NK-92 treated with Interleukin-12 subunit alpha and Interleukin-12 subunit beta, amount 100 ng/mL, for 24 hours (cell line): ENCODE data around the gene HERC6.
"Not testable (repeated sequence)": the region's sequence is repeated elsewhere in the genome, so short reads cannot be mapped to it uniquely, and the experiment has no call there.

ENCODE experiments used
- DNase-seq: peaks from one replicate; lab custom pipeline; 2025; lab: John Stamatoyannopoulos, UW

The HERC6 gene

DNA sequence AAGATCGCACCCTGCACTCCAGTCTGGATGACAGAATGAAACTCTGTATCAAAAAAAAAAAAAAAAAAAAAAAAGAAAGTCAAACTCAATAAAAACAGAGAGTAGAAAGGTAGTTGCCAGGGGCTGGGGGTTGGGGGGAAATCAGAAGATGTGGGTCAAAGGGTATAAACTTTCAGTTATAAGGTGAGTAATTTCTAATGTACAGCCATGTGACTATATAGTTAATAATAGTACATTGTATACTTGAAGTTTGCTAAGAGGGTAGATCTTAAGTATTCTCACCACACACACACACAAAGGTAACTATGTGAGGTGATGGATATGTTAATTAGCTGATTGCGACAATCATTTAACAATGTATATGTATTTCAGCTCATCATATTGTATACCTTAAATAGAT is 11.5 kb downstream of the HERC6 start:
- DNase-seq: no peak

GRCh38 chr4:88391703-88392102 is 13.1 kb downstream of the HERC6 start:
- no peak for DNase-seq

DNA sequence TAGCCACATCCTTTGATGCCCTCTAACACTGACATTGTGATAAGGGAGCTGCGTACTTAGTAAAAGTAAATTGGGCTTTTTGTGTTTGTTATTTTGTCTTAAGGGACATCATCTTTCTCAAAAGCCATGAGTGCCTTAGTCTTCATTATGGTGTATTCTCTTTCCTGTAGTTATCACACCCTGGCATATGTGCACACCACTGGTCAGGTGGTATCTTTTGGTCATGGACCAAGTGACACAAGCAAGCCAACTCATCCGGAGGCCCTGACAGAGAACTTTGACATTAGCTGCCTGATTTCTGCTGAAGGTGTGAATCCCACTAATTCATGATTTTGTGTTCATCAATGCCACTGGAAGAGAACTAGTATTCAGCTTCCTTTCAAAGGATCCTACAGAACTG is 18.0 kb downstream of the HERC6 start:
- DNase-seq: no peak

DNA sequence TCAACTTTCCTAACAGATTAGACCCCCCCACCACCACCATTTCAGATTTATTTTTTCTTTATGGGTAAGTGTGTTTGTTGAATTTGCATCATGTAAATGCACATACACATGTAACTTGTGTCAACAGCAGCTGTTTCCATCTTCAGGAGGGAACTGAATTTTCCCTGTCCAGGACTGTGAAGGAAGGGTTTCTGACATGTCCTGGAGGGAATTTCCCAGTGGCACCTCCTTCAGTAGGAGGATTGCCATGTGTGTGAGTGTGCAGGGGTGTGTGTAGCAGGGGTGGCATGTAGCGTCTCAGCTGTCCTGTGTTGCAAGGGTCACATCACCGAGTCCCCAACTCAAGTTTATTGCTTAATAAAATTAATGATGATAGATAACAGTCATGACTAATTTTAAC is 19.7 kb downstream of the HERC6 start:
- DNase-seq: no peak

GRCh38 chr4:88409206-88409605 is 30.6 kb downstream of the HERC6 start:
- DNase-seq: no peak

GRCh38 chr4:88409789-88410188 is 31.1 kb downstream of the HERC6 start:
- DNase-seq: no peak

DNA sequence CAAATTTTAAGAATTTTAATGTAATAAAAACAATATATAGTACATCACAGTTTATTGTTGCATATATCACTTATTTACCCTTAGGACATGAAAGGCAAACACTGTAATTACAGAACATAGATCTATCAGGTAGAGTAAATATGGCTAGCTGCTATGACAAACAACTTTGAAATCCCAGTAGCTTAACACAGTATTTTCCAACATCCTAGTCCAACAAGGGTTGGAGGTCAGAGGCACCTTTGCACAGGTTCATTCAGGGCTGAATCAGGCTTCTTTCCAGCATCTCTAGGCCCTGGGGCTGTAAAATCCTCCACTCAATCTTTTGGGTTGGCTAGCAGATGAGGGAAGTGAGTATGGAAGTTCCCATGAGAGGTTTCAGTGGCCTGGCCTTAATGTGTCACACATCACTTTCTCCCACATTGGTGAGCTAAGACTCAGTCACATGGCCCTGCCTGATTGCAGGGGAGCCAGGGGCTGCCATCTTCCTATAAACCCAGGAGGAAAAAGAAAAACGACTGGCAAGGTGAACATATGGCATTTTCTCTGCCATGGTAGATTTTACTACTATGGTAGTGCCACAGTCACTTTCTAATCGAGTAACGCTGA is 32.9 kb downstream of the HERC6 start:
- DNase-seq: no peak

DNA sequence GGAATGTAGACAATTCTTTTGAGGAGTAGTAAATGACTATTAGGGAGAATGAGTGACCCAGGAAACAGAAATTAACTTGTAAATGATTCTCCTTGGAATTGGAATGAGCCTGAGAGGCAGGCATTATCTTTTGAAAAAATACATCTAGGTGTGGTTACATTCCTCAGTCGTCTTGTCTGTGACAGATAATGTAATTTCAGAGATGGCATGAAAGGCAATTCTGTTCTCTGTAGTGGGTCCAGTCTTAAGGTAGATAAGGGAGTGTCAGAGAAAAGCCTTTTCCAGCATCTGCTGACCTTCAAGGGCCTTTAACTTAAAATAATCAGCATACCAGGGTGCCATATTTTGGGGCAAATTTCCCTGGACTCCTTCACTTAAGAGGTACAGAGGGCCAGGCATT is 35.1 kb downstream of the HERC6 start:
- no peak for DNase-seq

DNA sequence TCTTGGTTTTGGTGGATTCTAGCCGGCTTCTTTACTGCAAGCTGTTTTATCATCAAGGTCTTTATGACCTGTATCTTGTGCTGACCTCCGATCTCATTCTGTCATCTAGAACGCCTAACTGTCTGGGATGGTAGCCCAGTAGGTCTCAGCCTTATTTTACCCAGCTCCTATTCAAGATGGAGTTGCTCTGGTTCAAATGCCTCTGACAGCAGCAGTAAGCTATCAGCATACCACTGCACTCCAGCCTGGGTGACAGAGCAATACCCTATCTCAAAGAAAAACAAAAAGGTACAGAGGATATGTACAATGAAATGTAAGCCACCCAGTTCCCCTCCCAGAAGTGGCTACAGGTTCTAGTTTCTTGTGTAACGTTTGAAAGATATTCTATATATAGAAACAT is 36.1 kb downstream of the HERC6 start:
- no peak for DNase-seq

GRCh38 chr4:88415982-88416381 is 37.3 kb downstream of the HERC6 start:
- DNase-seq: no peak

DNA sequence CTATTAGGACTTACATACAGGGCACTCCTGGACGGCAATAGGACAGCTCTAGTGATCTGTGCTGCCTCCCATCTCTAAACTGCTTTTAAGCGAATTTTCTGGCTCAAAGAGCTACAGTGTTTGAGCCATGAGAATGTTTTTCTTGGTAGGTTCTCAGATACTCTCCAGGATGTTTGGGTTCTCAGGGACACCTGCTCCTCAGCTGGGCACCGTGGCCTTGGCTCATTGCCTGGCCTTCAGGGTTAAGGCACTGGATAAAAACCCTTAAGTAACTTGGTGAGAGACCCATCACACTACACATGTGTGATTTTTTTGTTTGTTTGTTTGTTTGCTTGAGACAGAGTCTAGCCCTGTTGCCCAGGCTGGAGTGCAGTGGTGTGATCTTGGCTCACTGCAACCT is 39.8 kb downstream of the HERC6 start:
- no peak for DNase-seq

DNA sequence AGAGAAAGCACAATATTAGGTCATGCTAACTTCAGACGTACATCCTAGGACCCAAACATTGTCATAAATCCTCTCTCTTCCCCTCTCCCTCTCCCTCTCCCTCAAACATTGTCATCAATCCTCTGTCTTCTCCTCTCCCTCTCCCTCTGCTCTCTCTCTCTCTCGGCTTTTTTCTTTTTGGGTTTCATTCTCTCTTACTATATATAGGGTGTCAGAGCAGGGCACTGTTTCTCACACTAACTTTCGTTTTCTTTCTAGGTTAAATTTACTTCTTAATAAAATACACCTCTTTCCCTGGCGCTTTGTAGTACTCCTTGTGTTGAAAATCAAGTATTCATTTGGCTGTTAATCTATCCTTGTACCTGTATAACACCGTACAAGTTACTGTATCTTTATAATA is 41.2 kb downstream of the HERC6 start:
- no peak for DNase-seq

DNA sequence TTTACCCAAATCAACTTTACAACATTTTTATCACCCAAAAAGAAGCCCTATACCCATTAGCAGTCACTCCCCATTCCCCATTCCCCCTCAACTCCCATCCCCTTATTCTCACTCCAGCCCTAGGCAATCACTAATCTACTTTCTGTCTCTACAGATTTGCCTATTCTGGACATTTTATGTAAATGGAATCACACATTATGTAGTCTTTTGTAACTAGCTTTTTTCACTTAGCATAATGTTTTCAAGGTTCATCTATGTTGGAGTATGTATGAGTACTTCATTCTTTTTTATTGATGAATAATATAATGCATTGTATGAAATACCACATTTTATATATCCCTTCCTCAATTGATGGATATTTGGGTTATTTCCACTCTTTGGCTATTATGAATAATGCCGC is 42.2 kb downstream of the HERC6 start:
- no peak for DNase-seq

DNA sequence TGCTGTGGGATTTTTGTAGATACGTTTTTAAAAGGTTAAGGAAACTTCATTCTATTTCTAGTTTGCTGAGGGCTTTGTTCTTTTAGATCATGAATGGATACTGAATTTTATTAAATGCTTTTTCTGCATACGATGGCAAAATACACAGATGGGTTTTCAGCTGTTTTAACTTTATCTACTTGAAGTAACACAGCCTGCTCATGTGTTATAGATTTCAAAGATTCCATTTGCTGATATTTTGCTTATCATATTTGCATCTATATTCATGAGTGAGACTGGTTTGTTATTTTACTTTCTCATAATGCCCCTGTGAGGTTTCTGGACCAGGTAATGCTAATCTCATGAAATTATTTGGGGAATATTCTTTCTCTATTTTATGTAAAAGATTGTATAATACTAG is 43.8 kb downstream of the HERC6 start:
- no peak for DNase-seq

GRCh38 chr4:88429401-88429800 is 50.7 kb downstream of the HERC6 start:
- DNase-seq: no peak

DNA sequence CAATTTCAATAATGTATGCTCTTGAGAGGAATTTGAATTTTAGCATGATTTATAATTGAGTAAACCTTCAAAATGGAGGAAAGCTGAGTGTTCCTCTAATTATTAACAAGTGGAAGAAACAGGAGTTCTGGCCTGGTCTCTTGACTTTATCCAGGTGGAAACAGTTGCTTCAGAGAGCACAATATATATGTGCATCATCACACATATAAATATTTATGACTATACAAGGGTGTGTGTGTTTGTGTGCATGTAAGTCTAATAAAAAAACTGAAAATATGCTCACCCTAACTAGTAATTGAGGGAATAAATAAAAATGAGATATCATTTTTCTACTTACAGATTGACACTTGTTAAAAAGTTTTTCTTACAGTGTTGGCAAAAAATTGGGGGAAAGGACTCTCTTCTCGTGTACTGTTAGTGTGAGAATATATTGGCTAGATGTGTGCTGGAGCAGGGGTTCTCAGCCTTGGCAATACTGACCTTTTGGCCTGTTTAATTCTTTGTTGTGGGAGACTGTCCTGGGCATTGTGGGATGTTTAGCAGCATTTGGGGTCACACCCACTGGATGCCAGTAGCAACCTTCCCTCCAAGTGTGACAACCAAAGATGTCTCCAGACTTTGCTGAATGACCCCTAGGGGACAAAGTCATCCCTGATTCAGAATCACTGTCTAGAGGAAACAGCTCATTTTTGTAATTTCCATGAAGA is 57.5 kb downstream of the HERC6 start:
- no peak for DNase-seq

DNA sequence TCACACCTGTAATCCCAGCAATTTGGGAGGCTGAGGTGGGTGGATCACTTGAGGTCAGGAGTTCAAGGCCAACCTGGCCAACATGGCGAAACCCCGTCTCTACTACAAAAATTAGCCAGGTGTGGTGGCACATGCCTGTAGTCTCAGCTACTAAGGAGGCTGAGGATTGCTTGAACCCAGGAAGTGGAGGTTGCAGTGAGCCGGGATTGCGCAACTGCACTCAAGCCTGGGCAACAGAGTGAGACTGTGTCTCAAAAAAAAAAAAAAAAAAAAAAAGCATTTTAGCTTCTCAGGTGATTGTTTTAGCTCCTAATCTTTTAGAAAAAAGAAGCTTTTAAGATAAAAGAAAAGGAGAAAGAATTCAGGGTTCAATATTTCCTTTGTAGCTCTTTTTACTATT is 59.2 kb downstream of the HERC6 start:
- DNase-seq: not testable (repeated sequence)

DNA sequence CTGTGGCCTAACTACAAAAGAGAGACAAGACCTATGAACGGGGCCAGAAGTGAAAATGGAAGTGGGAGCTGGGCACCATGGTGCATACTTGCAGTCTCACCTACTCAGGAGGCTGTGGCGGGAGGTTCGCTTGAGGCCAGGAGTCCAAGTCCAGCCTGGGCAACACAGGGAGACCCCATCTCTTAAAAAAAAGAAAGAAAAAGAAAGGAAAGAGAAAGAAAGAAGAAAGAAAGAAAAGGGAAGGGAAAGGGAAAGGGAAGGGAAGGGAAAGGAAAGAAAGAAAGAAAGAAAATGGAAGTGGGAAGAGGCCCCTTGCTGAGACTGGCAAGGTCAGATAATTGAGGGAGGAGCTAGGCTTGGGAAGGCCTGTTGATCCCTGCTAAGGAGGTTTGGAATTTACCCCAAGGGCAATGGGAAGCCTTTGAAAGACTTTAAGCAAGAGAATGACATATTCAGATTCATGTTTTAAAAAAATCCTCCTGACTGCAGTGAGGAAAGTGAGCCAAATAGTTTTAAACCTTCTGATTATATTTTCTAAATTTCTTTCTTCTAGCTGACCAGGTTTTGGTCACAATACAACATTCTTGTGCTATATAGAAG is 60.6 kb downstream of the HERC6 start:
- no peak for DNase-seq

DNA sequence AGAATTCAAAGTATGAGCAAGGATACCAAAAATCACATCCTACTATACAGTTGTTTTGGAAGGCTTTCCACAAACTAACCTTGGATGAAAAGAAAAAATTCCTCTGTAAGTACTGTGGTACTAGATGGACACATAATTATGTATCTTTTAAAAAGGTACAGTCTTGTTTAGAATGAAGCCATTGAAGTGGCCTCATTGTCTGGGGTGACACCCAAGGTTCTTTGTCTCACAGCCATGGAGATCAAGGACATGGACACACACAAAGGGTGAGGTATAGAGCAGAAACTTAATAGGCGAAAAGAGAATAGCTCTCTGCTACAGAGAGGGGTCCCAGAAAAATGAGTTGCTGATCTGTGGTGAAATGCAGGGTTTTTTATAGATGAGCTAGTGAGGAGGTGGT is 61.5 kb downstream of the HERC6 start:
- no peak for DNase-seq

- DNase-seq: no peak
Observed at GRCh38 chr4:88441696-88442095, 63.0 kb downstream of the HERC6 start.

DNA sequence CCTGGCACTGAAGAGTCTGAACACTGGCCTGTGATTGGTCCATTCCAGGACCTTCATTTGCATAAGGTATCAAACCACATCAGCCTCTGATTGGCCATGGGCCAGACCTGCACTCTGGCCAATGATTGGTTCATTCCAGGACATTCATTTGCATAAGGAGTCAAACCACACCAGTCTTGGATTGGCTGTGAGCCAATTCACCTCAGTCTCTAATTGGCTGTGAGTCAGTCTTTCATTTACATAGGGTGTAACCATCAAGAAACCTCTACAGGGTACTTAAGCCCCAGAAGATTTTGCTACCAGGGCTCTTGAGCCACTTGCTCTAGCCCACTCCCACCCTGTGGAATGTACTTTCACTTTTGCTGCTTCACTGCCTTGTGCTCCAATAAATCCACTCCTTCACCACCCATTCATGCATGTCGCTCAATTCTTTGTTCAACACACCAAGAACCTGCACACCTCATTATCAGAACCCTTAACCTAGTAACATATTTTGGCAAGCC is 64.1 kb downstream of the HERC6 start:
- DNase-seq: no peak

DNA sequence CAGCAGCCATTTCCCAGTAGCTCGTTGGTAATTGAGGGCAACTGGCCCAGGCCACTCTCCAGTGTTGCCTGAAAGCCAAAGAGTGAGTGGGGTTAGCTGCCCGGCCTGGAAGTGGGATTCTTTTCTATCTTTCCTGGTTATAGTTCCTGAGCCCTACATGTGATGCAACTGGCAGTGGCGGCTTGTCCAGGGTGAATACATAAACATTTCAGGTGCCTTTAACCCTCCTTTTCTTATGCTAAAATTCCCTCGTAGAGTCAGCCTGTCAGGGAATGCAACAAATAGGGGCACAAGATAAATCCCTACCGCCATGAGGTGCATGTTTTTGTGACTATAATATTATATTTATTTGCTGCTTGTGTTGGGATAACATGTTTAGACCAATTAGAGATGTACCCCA is 64.8 kb downstream of the HERC6 start:
- DNase-seq: no peak

- no peak for DNase-seq
Observed at GRCh38 chr4:88445252-88445651, 66.6 kb downstream of the HERC6 start.

DNA sequence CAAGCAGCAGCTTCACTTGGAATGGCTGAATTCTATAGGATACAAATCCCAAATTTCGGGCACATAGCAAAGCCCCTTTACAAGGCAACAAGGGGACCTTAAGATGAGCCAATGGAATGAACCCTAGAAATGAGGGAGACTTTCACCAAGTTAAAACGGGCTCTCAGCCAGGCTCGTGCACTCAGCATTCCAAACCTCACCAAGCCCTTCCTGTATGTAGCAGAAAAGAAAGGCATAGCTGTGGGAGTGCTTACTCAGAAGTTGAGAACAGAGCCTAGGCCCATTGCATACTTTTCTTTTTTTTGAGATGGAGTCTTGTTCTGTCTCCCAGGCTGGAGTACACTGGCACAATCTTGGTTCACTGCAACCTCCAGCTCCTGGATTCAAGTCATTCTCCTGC is 67.5 kb downstream of the HERC6 start:
- DNase-seq: no peak
